Measurements from ENCODE around the gene MTR. TPM values are rescaled to one million over a fixed set of nuclear protein-coding genes. Genes with fewer than 3 reads are reported as not detected.

MTR gene
- total RNA-seq, 1 experiment from 2014 or later: 35.5 TPM

DNA sequence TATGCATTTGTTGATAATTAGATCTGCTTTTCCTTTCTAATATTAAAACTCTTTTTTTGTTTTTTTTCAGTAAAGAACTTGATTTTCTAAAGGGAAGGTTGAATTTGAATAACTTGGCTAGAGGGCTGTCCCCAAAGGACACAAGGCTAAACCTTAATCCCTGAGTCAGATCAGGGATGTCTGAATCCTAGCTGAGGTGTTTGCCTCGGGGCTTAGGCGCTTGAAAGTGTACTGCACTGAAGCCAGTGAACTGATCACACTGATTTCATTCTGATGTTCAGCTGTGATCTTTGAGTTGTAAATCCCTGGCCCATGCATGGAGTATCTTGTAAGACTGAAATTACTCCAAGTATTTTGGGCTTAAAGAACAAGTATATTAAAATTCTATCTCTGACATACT lies 42.8 kb downstream of the MTR start:
- Histone ChIP-seq H3K23me2 (ENCODE audit: insufficient read length, low read depth, low read length, poor library complexity, severe bottlenecking) (no peaks in the 10 kb centered on the region), H2BK20ac (ENCODE audit: low read depth, low read length, poor library complexity, severe bottlenecking) (no peak overlapping the region), H4K91ac (ENCODE audit: insufficient read length, low read depth, low read length) (no peak overlapping the region), H3K23ac (ENCODE audit: insufficient read length, low read depth, low read length) (no peak overlapping the region), H3K4me1 (ENCODE audit: insufficient read depth, low read length) (no peaks in the 10 kb centered on the region), H2AFZ (ENCODE audit: low read length) (no peak overlapping the region), H2BK15ac (ENCODE audit: low read depth, low read length) (no peak overlapping the region), H3T11ph (ENCODE audit: low read length) (no peak overlapping the region), H2BK12ac (ENCODE audit: insufficient read length, low read depth, low read length) (no peak overlapping the region), H2BK5ac (ENCODE audit: insufficient read length, low read length) (no peak overlapping the region), H3K4ac (ENCODE audit: low read depth, low read length) (no peak overlapping the region), H3K79me2 (ENCODE audit: insufficient read depth, low read length) (no peaks in the 10 kb centered on the region), H3K18ac (ENCODE audit: insufficient read length, low read depth, low read length) (no peak overlapping the region), H3K14ac (ENCODE audit: insufficient read depth, low read length) (no peak overlapping the region), H4K5ac (ENCODE audit: insufficient read length, low read depth, low read length) (no peak overlapping the region), H3K79me1 (ENCODE audit: insufficient read depth, low read depth, low read length, poor library complexity, severe bottlenecking) (no peaks in the 10 kb centered on the region), H2BK120ac (ENCODE audit: low read depth, low read length, poor library complexity, severe bottlenecking) (no peak overlapping the region), H3K56ac (ENCODE audit: insufficient read length, low read depth, low read length) (no peak overlapping the region), H4K8ac (replicated peaks; ENCODE audit: insufficient read length, low read depth, low read length) (no peak overlapping the region), H3K9ac (ENCODE audit: extremely low read depth, insufficient read length, low read length) (no peak overlapping the region), H2AK5ac (ENCODE audit: insufficient read length, low read length) (no peak overlapping the region), H3K9me3 (ENCODE audit: control insufficient read depth, low read depth, low read length) (no peaks in the 10 kb centered on the region), H3K4me2 (ENCODE audit: insufficient read depth, insufficient read length, low read length) (no peak overlapping the region), H4K20me1 (ENCODE audit: control insufficient read depth, insufficient read depth, insufficient read length) (no peaks in the 10 kb centered on the region), H3K27me3 (ENCODE audit: insufficient read depth, low read length) (no peaks in the 10 kb centered on the region), H3K27ac (ENCODE audit: insufficient read length, low read depth, low read length) (no peak overlapping the region)
- Mint-ChIP-seq H3K27ac (no peak overlapping the region), H3K4me1 (no peaks in the 10 kb centered on the region), H3K9me3 (no peaks in the 10 kb centered on the region), H3K4me3 (no peak overlapping the region), H3K27me3 (ENCODE audit: low read depth) (no peaks in the 10 kb centered on the region), H3K36me3 (ENCODE audit: insufficient read depth in 1 of 3, low read depth in 3 of 3) (peaks cover 8 to 50% (median 28%) of the 10 kb centered on the region in 3 experiments; a peak in 5 of 7 replicates)
- TF ChIP-seq, protein P1, sequence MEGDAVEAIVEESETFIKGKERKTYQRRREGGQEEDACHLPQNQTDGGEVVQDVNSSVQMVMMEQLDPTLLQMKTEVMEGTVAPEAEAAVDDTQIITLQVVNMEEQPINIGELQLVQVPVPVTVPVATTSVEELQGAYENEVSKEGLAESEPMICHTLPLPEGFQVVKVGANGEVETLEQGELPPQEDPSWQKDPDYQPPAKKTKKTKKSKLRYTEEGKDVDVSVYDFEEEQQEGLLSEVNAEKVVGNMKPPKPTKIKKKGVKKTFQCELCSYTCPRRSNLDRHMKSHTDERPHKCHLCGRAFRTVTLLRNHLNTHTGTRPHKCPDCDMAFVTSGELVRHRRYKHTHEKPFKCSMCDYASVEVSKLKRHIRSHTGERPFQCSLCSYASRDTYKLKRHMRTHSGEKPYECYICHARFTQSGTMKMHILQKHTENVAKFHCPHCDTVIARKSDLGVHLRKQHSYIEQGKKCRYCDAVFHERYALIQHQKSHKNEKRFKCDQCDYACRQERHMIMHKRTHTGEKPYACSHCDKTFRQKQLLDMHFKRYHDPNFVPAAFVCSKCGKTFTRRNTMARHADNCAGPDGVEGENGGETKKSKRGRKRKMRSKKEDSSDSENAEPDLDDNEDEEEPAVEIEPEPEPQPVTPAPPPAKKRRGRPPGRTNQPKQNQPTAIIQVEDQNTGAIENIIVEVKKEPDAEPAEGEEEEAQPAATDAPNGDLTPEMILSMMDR (conservative IDR thresholded peaks at IDR 0.05): no peak
- no CpG with 5 or more reads among the region's 2 CpGs for WGBS (ENCODE audit: extremely low coverage, insufficient read length, low lambda C conversion rate)
- DNase-seq: no peak
